ENCODE measurements around the gene MOSMO. TPM values are rescaled to one million over a fixed set of nuclear protein-coding genes. Genes with fewer than 3 reads are reported as not detected.

The MOSMO gene
- total and polyA plus RNA-seq, 2 of the 13 experiments (the other 11 are each of a cell fraction or from before 2014, with no cell fraction given): 26.7 to 32.6 TPM

- TF ChIP-seq DZIP1 (CRISPR knock-in tag; IDR thresholded peaks at IDR 0.05) (0 out of 2 replicates have a peak, but pooled peaks have one; percentile 86), MYC (CRISPR knock-in tag; IDR thresholded peaks at IDR 0.05; ENCODE audit: borderline replicate concordance) (peak; percentile 46; the same call in 1 of the 2 replicates), ARNT (IDR thresholded peaks at IDR 0.05) (no peak), BCL3 (CRISPR knock-in tag; IDR thresholded peaks at IDR 0.05) (no peak), HNF1B (CRISPR knock-in tag; IDR thresholded peaks at IDR 0.05) (no peak; the same call in none of the 2 replicates), ZSCAN9 (CRISPR knock-in tag; IDR thresholded peaks at IDR 0.05; ENCODE audit: borderline replicate concordance) (no peak), NFATC3 (CRISPR knock-in tag; IDR thresholded peaks at IDR 0.05) (no peak), ZNF839 (CRISPR knock-in tag; IDR thresholded peaks at IDR 0.05; ENCODE audit: borderline replicate concordance) (no peak), ZNF879 (CRISPR knock-in tag; IDR thresholded peaks at IDR 0.05) (no peak), ZNF746 (CRISPR knock-in tag; IDR thresholded peaks at IDR 0.05) (no peak), HOXA3 (CRISPR knock-in tag; IDR thresholded peaks at IDR 0.05) (peak; percentile 30; the same call in 1 of the 2 replicates), MAX (IDR thresholded peaks at IDR 0.05) (0 out of 2 replicates have a peak, but pooled peaks have one; percentile 14), ZNF781 (CRISPR knock-in tag; IDR thresholded peaks at IDR 0.05; ENCODE audit: borderline replicate concordance, not compliant biosample characterization) (peak; percentile 73), KMT2B (CRISPR knock-in tag; IDR thresholded peaks at IDR 0.05) (no peak; the same call in 1 of the 2 replicates), HNRNPK (IDR thresholded peaks at IDR 0.05; ENCODE audit: low read depth, low read length, poor library complexity, severe bottlenecking) (peak; percentile 58), KDM5A (IDR thresholded peaks at IDR 0.05; ENCODE audit: borderline replicate concordance, low read length) (no peak; the same call in 1 of the 2 replicates)
- TF ChIP-seq, protein P1, sequence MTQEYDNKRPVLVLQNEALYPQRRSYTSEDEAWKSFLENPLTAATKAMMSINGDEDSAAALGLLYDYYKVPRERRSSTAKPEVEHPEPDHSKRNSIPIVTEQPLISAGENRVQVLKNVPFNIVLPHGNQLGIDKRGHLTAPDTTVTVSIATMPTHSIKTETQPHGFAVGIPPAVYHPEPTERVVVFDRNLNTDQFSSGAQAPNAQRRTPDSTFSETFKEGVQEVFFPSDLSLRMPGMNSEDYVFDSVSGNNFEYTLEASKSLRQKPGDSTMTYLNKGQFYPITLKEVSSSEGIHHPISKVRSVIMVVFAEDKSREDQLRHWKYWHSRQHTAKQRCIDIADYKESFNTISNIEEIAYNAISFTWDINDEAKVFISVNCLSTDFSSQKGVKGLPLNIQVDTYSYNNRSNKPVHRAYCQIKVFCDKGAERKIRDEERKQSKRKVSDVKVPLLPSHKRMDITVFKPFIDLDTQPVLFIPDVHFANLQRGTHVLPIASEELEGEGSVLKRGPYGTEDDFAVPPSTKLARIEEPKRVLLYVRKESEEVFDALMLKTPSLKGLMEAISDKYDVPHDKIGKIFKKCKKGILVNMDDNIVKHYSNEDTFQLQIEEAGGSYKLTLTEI (CRISPR knock-in tag; conservative IDR thresholded peaks at IDR 0.05): no peak
- TF ChIP-seq, protein P2, sequence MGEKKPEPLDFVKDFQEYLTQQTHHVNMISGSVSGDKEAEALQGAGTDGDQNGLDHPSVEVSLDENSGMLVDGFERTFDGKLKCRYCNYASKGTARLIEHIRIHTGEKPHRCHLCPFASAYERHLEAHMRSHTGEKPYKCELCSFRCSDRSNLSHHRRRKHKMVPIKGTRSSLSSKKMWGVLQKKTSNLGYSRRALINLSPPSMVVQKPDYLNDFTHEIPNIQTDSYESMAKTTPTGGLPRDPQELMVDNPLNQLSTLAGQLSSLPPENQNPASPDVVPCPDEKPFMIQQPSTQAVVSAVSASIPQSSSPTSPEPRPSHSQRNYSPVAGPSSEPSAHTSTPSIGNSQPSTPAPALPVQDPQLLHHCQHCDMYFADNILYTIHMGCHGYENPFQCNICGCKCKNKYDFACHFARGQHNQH (CRISPR knock-in tag; IDR thresholded peaks at IDR 0.05): 0 out of 2 replicates have a peak, but pooled peaks have one; percentile 33
These were observed 526 bp downstream of the MOSMO start (continued) for GRCh38 chr16:22008215-22009059.

All from HepG2 (cell line).